Measurements from ENCODE around the gene HOXC12.

DNA sequence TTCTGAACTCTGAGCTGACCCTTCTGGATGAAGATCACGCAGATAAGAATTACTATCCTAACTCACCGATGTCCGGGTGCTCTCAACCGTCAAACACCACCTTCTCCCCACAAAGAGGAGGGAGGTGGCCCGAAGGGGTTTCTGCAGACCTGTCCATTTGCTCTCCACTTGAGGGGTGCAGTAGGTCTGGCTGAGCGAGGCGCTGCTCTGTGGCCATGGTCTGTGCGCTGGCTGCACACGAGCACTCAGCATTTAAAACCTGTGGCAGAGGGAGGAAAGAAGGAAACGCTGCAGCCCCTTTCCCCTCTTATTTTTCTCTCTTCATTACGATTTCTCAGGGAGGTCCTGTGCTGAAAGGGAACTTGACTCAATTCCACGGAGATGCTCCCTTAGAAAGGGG lies 17.6 kb upstream of the HOXC12 start:
- TF ChIP-seq, protein P1, sequence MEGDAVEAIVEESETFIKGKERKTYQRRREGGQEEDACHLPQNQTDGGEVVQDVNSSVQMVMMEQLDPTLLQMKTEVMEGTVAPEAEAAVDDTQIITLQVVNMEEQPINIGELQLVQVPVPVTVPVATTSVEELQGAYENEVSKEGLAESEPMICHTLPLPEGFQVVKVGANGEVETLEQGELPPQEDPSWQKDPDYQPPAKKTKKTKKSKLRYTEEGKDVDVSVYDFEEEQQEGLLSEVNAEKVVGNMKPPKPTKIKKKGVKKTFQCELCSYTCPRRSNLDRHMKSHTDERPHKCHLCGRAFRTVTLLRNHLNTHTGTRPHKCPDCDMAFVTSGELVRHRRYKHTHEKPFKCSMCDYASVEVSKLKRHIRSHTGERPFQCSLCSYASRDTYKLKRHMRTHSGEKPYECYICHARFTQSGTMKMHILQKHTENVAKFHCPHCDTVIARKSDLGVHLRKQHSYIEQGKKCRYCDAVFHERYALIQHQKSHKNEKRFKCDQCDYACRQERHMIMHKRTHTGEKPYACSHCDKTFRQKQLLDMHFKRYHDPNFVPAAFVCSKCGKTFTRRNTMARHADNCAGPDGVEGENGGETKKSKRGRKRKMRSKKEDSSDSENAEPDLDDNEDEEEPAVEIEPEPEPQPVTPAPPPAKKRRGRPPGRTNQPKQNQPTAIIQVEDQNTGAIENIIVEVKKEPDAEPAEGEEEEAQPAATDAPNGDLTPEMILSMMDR (IDR thresholded peaks at IDR 0.05), result no peak
- TF ChIP-seq POLR2AphosphoS5 (IDR thresholded peaks at IDR 0.05; ENCODE audit: low read depth, low read length) (no peak), SIN3A (IDR thresholded peaks at IDR 0.05; ENCODE audit: borderline replicate concordance, insufficient read depth, low read depth, low read length) (no peak), TCF7L2 (IDR thresholded peaks at IDR 0.05; ENCODE audit: low read depth, low read length) (no peak)
- TF ChIP-seq, protein P2, sequence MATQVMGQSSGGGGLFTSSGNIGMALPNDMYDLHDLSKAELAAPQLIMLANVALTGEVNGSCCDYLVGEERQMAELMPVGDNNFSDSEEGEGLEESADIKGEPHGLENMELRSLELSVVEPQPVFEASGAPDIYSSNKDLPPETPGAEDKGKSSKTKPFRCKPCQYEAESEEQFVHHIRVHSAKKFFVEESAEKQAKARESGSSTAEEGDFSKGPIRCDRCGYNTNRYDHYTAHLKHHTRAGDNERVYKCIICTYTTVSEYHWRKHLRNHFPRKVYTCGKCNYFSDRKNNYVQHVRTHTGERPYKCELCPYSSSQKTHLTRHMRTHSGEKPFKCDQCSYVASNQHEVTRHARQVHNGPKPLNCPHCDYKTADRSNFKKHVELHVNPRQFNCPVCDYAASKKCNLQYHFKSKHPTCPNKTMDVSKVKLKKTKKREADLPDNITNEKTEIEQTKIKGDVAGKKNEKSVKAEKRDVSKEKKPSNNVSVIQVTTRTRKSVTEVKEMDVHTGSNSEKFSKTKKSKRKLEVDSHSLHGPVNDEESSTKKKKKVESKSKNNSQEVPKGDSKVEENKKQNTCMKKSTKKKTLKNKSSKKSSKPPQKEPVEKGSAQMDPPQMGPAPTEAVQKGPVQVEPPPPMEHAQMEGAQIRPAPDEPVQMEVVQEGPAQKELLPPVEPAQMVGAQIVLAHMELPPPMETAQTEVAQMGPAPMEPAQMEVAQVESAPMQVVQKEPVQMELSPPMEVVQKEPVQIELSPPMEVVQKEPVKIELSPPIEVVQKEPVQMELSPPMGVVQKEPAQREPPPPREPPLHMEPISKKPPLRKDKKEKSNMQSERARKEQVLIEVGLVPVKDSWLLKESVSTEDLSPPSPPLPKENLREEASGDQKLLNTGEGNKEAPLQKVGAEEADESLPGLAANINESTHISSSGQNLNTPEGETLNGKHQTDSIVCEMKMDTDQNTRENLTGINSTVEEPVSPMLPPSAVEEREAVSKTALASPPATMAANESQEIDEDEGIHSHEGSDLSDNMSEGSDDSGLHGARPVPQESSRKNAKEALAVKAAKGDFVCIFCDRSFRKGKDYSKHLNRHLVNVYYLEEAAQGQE (IDR thresholded peaks at IDR 0.05; ENCODE audit: insufficient read depth in 1 of 2, low read depth in 2 of 2, low read length in 1 of 2), result no peak

Measured in Panc1 (cell line).